NCI-H2196 treated with DMSO at 0.1 percent for 48 hours (cell line): ENCODE data around the gene ZNF277.
"Not testable (repeated sequence)": the region's sequence is repeated elsewhere in the genome, so short reads cannot be mapped to it uniquely, and the experiment has no call there.

Source experiments
- DNase-seq: peaks from one replicate; lab custom pipeline; 2025; ENCODE audit not compliant: unreplicated experiment; lab: John Stamatoyannopoulos, UW

ZNF277 gene

GRCh38 chr7:112288301-112288700 lies 81.8 kb downstream of the ZNF277 start:
- no peak for DNase-seq

GRCh38 chr7:112290065-112290464 lies 83.6 kb downstream of the ZNF277 start:
- no peak for DNase-seq

GRCh38 chr7:112292162-112292561 lies 85.7 kb downstream of the ZNF277 start:
- DNase-seq = no peak

- DNase-seq = no peak
Measured at GRCh38 chr7:112293416-112293815, 86.9 kb downstream of the ZNF277 start.

GRCh38 chr7:112296432-112296831 lies 89.9 kb downstream of the ZNF277 start:
- DNase-seq = no peak

- no peak for DNase-seq
Measured at GRCh38 chr7:112297681-112298080, 91.2 kb downstream of the ZNF277 start.

GRCh38 chr7:112298543-112299100 lies 92.1 kb downstream of the ZNF277 start:
- peak; percentile 23 for DNase-seq

- no peak for DNase-seq
Measured at GRCh38 chr7:112300072-112300471, 93.6 kb downstream of the ZNF277 start.

GRCh38 chr7:112300831-112301407 lies 94.4 kb downstream of the ZNF277 start:
- DNase-seq = no peak

GRCh38 chr7:112302566-112302965 lies 96.1 kb downstream of the ZNF277 start:
- no peak for DNase-seq

GRCh38 chr7:112306903-112307302 lies 100.4 kb downstream of the ZNF277 start:
- no peak for DNase-seq

- DNase-seq = no peak
Measured at GRCh38 chr7:112307506-112307905, 101.0 kb downstream of the ZNF277 start.

- no peak for DNase-seq
Measured at GRCh38 chr7:112308974-112309373, 102.5 kb downstream of the ZNF277 start.

GRCh38 chr7:112316803-112317202 lies 110.3 kb downstream of the ZNF277 start:
- DNase-seq = not testable (repeated sequence)

- no peak for DNase-seq
Measured at GRCh38 chr7:112322070-112322469, 115.6 kb downstream of the ZNF277 start.

GRCh38 chr7:112327566-112327965 lies 121.1 kb downstream of the ZNF277 start:
- DNase-seq = no peak

GRCh38 chr7:112331492-112331891 lies 125.0 kb downstream of the ZNF277 start:
- DNase-seq = no peak

- no peak for DNase-seq
Measured at GRCh38 chr7:112334366-112334765, 127.9 kb downstream of the ZNF277 start.

- DNase-seq = no peak
Measured at GRCh38 chr7:112336261-112336660, 129.8 kb downstream of the ZNF277 start.

- no peak for DNase-seq
Measured at GRCh38 chr7:112336936-112337576, 130.6 kb downstream of the ZNF277 start.

- DNase-seq = no peak
Measured at GRCh38 chr7:112337892-112338291, 131.4 kb downstream of the ZNF277 start.

GRCh38 chr7:112338786-112339185 lies 132.3 kb downstream of the ZNF277 start:
- no peak for DNase-seq

GRCh38 chr7:112341464-112341863 lies 135.0 kb downstream of the ZNF277 start:
- DNase-seq = no peak
